ENCODE measurements around the gene CKMT2. TPM values are rescaled to one million over a fixed set of nuclear protein-coding genes. Genes with fewer than 3 reads are reported as not detected.

CKMT2 gene
- total RNA-seq, 1 experiment from 2014 or later: not detected

DNA sequence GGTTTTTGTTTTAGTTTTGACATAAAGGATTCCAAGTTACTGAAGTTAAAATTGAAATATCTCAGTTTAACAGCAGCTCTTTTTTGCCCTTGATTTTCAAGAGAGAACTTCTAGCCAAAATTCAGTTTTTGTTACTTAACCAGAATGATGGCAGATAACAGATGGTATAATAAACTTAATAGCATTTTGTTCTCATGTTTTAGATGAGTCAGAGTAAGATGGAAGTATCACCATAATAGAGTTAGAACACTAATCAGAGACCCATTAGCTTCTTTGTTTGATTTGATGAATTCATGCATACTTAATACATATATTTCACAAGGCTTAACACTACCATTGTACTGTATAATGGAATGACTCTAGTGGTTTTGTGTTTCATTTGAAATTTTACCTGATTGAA, 80.2 kb downstream of the CKMT2 start:
- BruUV-seq (replicated peaks): no TSS peak
- Histone ChIP-seq H3K9me3 (ENCODE audit: control insufficient read depth, insufficient read depth, low read depth, low read length) (no peaks in the 10 kb centered on the region), H3K27ac (ENCODE audit: low read length) (no peak overlapping the region), H3K36me3 (ENCODE audit: control insufficient read depth, insufficient read depth, low read length) (peaks cover 15% of the 10 kb centered on the region; the same call in 1 of the 2 replicates), H3K4me1 (ENCODE audit: control insufficient read depth, insufficient read depth, low read length) (no peaks in the 10 kb centered on the region), H3K27me3 (ENCODE audit: control insufficient read depth, insufficient read depth, low read length) (no peaks in the 10 kb centered on the region), H3K4me3 (ENCODE audit: low read depth in 2 of 2, low read length in 2 of 2) (no peak overlapping the region)
- ChIA-PET CTCF (no interaction called here), POLR2A (no interaction called here)
- TF ChIP-seq TCF7L2 (IDR thresholded peaks at IDR 0.05; ENCODE audit: low read depth, low read length): no peak
- TF ChIP-seq, protein P1, sequence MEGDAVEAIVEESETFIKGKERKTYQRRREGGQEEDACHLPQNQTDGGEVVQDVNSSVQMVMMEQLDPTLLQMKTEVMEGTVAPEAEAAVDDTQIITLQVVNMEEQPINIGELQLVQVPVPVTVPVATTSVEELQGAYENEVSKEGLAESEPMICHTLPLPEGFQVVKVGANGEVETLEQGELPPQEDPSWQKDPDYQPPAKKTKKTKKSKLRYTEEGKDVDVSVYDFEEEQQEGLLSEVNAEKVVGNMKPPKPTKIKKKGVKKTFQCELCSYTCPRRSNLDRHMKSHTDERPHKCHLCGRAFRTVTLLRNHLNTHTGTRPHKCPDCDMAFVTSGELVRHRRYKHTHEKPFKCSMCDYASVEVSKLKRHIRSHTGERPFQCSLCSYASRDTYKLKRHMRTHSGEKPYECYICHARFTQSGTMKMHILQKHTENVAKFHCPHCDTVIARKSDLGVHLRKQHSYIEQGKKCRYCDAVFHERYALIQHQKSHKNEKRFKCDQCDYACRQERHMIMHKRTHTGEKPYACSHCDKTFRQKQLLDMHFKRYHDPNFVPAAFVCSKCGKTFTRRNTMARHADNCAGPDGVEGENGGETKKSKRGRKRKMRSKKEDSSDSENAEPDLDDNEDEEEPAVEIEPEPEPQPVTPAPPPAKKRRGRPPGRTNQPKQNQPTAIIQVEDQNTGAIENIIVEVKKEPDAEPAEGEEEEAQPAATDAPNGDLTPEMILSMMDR (IDR thresholded peaks at IDR 0.05): no peak
- TF ChIP-seq POLR2AphosphoS5 (IDR thresholded peaks at IDR 0.05; ENCODE audit: low read depth, low read length): no peak
- TF ChIP-seq, protein P2, sequence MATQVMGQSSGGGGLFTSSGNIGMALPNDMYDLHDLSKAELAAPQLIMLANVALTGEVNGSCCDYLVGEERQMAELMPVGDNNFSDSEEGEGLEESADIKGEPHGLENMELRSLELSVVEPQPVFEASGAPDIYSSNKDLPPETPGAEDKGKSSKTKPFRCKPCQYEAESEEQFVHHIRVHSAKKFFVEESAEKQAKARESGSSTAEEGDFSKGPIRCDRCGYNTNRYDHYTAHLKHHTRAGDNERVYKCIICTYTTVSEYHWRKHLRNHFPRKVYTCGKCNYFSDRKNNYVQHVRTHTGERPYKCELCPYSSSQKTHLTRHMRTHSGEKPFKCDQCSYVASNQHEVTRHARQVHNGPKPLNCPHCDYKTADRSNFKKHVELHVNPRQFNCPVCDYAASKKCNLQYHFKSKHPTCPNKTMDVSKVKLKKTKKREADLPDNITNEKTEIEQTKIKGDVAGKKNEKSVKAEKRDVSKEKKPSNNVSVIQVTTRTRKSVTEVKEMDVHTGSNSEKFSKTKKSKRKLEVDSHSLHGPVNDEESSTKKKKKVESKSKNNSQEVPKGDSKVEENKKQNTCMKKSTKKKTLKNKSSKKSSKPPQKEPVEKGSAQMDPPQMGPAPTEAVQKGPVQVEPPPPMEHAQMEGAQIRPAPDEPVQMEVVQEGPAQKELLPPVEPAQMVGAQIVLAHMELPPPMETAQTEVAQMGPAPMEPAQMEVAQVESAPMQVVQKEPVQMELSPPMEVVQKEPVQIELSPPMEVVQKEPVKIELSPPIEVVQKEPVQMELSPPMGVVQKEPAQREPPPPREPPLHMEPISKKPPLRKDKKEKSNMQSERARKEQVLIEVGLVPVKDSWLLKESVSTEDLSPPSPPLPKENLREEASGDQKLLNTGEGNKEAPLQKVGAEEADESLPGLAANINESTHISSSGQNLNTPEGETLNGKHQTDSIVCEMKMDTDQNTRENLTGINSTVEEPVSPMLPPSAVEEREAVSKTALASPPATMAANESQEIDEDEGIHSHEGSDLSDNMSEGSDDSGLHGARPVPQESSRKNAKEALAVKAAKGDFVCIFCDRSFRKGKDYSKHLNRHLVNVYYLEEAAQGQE (IDR thresholded peaks at IDR 0.05; ENCODE audit: insufficient read depth in 1 of 2, low read depth in 2 of 2, low read length in 1 of 2): no peak
- no peak for TF ChIP-seq SIN3A (IDR thresholded peaks at IDR 0.05; ENCODE audit: borderline replicate concordance, insufficient read depth, low read depth, low read length)
- intact Hi-C loops (cut with micrococcal nuclease; ENCODE audit: unreplicated experiment) (no loop called here), in situ Hi-C loops (cut with HindIII; ENCODE audit: low pct_unique_long_range_greater_than_20kb, low sequenced_read_pairs) (no loop called here)
- DNase-seq (ENCODE audit: low read depth, low spot score) (no peak), ATAC-seq (no peak)

DNA sequence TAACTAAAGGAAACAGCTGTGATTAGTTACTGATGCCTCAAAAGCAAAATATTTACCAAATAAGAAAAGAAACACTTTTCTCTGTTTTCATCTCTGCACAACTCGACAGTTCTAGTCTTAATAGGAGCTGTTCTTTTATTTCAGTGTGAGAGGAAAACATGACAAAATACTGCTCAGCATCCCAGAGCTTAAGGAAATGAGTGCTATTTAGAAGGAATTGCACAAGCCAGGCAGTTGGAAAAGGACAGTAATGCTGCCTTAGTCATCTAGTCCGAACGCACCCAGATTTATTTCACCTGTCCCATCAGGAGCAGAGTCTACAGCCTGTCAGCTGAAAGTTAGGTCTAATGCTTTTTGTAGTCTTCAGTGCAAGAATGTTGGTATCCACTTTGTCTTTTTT, 80.6 kb downstream of the CKMT2 start:
- intact Hi-C loops (cut with micrococcal nuclease; ENCODE audit: unreplicated experiment) (no loop called here), in situ Hi-C loops (cut with HindIII; ENCODE audit: low pct_unique_long_range_greater_than_20kb, low sequenced_read_pairs) (no loop called here)
- Histone ChIP-seq H3K27me3 (ENCODE audit: control insufficient read depth, insufficient read depth, low read length) (no peaks in the 10 kb centered on the region), H3K4me3 (ENCODE audit: low read depth in 2 of 2, low read length in 2 of 2) (no peak overlapping the region), H3K4me1 (ENCODE audit: control insufficient read depth, insufficient read depth, low read length) (no peaks in the 10 kb centered on the region), H3K27ac (ENCODE audit: low read length) (no peak overlapping the region), H3K9me3 (ENCODE audit: control insufficient read depth, insufficient read depth, low read depth, low read length) (no peaks in the 10 kb centered on the region), H3K36me3 (ENCODE audit: control insufficient read depth, insufficient read depth, low read length) (peaks cover 15% of the 10 kb centered on the region; the same call in 1 of the 2 replicates)
- DNase-seq (ENCODE audit: low read depth, low spot score): no peak
- no peak for ATAC-seq
- CTCF ChIA-PET: no interaction called here
- no TSS peak for BruUV-seq (replicated peaks)
- POLR2A ChIA-PET: no interaction called here
- TF ChIP-seq, protein P2 (IDR thresholded peaks at IDR 0.05; ENCODE audit: insufficient read depth in 1 of 2, low read depth in 2 of 2, low read length in 1 of 2): no peak
- TF ChIP-seq TCF7L2 (IDR thresholded peaks at IDR 0.05; ENCODE audit: low read depth, low read length): no peak
- TF ChIP-seq POLR2AphosphoS5 (IDR thresholded peaks at IDR 0.05; ENCODE audit: low read depth, low read length): no peak
- TF ChIP-seq, protein P1 (IDR thresholded peaks at IDR 0.05): no peak
- no peak for TF ChIP-seq SIN3A (IDR thresholded peaks at IDR 0.05; ENCODE audit: borderline replicate concordance, insufficient read depth, low read depth, low read length)
